GM12878 (cell line): ENCODE data around the gene MPPED1. TPM values are rescaled to one million over a fixed set of nuclear protein-coding genes. Genes with fewer than 3 reads are reported as not detected.

Source experiments
- ATAC-seq: fragments of 200-7000 bp; cut with Tn5 transposase; 3 replicates; pipeline ENCODE4 v1.9.1; 2020; ENCODE audit warnings: mild to moderate bottlenecking, moderate library complexity
- BruUV-seq: library from RNA; stranded (reverse); fragments of 400-500 nt; replicated peaks from 2 replicates; lab custom pipeline; 2021; lab: Mats Ljungman, UMichigan
- CTCF ChIA-PET: fragments of 300-600 bp; sonication (Branson Sonifier 250); formaldehyde crosslinking; extraction: SDS; loops from one replicate; lab custom pipeline; 2021; ENCODE audit warnings: inconsistent platforms; lab: Yijun Ruan, JAX
- POLR2A ChIA-PET: fragments of 350-600 bp; formaldehyde crosslinking; extraction: SDS; loops from one replicate; lab custom pipeline; 2021; ENCODE audit warnings: inconsistent platforms; lab: Charles Lee
- RAD21 ChIA-PET: fragments of 300-600 bp; sonication (Branson Sonifier 250); formaldehyde crosslinking; loops from one replicate; lab custom pipeline; 2023; ENCODE audit warnings: antibody characterized with exemption; ENCODE audit not compliant: unreplicated experiment; lab: Charles Lee
- SMC1A ChIA-PET: fragments of 300-600 bp; sonication (Branson Sonifier 250); formaldehyde crosslinking; loops from one replicate; lab custom pipeline; 2023; ENCODE audit not compliant: unreplicated experiment, uncharacterized antibody; lab: Charles Lee
- DNase-seq: peaks from one replicate; pipeline ENCODE4 v3.0.0-alpha.2; 2011; ENCODE audit warnings: low read depth, low spot score
- FAIRE-seq: peaks from 3 replicates; lab custom pipeline; 2011; peaks lifted over from hg19 to GRCh38; lab: Jason Lieb, UNC
- H2AFZ ChIP-seq: 2 replicates; pipeline ENCODE4 v1.6.0; 2011; ENCODE audit warnings: low read depth, low read length, control low read depth; ENCODE audit not compliant: control insufficient read depth
- H3K27ac ChIP-seq: 2 replicates; pipeline ENCODE4 v1.5.1; 2011; ENCODE audit warnings: control low read depth; ENCODE audit not compliant: control insufficient read depth, insufficient read depth
- H3K27me3 ChIP-seq, 2 experiments: replicated peaks in 1 of 2; 2 replicates each; pipeline versions ENCODE4 v1.6.0 to v1.6.1; 2011; ENCODE audit warnings: low read length in 1 of 2; ENCODE audit not compliant: control insufficient read depth in 2 of 2, insufficient read depth in 2 of 2
- H3K36me3 ChIP-seq, 2 experiments: 2 replicates each; pipeline ENCODE4 v1.5.1; 2011; ENCODE audit warnings: low read length in 1 of 2; ENCODE audit not compliant: control insufficient read depth in 2 of 2, insufficient read depth in 2 of 2
- H3K4me1 ChIP-seq: 2 replicates; pipeline ENCODE4 v1.6.1; 2011; ENCODE audit warnings: mild to moderate bottlenecking, low read length, moderate library complexity, mixed read lengths; ENCODE audit not compliant: control insufficient read depth, insufficient read depth
- H3K4me2 ChIP-seq: 2 replicates; pipeline ENCODE4 v1.6.0; 2011; ENCODE audit warnings: control low read depth; ENCODE audit not compliant: control insufficient read depth, insufficient read depth
- H3K4me3 ChIP-seq: fragments of 200-600 bp; sonication (generic); 2 replicates; pipeline ENCODE4 v1.5.1; 2016
- H3K79me2 ChIP-seq: 2 replicates; pipeline ENCODE4 v1.6.0; 2011; ENCODE audit warnings: low read length; ENCODE audit not compliant: control insufficient read depth, insufficient read depth
- H3K9ac ChIP-seq: 2 replicates; pipeline ENCODE4 v1.8.0; 2011; ENCODE audit warnings: low read length, control low read depth, mixed read lengths; ENCODE audit not compliant: control insufficient read depth, insufficient read depth
- H3K9me3 ChIP-seq: replicated peaks from 3 replicates; pipeline ENCODE4 v1.5.1; 2011; ENCODE audit warnings: mild to moderate bottlenecking, low read length; ENCODE audit not compliant: control insufficient read depth, insufficient read depth
- H4K20me1 ChIP-seq: 2 replicates; pipeline ENCODE4 v1.6.0; 2011; ENCODE audit not compliant: control insufficient read depth, insufficient read depth
- ATF7 ChIP-seq: fragments of 450-650 bp; IDR thresholded peaks from 2 replicates; pipeline ENCODE4 v1.6.1; 2016; ENCODE audit warnings: low read depth, mild to moderate bottlenecking
- BHLHE40 ChIP-seq, 2 experiments: fragments of 450-650 bp in 1 of 2; IDR thresholded peaks; 2 replicates each; pipeline ENCODE4 v1.6.1; 2011 to 2017; ENCODE audit warnings: low read depth in 2 of 2, borderline replicate concordance in 1 of 2, improper control_type of control experiment in 1 of 2, low read length in 1 of 2, mild to moderate bottlenecking in 1 of 2
- BMI1 ChIP-seq: fragments of 450-650 bp; IDR thresholded peaks from 2 replicates; pipeline ENCODE4 v1.6.1; 2016; ENCODE audit warnings: mild to moderate bottlenecking, moderate library complexity, borderline replicate concordance
- CBFB ChIP-seq: IDR thresholded peaks from 2 replicates; pipeline ENCODE4 v1.6.1; 2016; ENCODE audit warnings: antibody characterized with exemption, low read depth
- CEBPZ ChIP-seq: fragments of 150-350 bp; IDR thresholded peaks from 2 replicates; pipeline ENCODE4 v1.6.1; 2016; ENCODE audit warnings: low read depth, low read length
- LARP7 ChIP-seq: fragments of 450-650 bp; IDR thresholded peaks from 2 replicates; pipeline ENCODE4 v1.6.1; 2017; ENCODE audit warnings: mild to moderate bottlenecking
- MEF2A ChIP-seq: IDR thresholded peaks from 2 replicates; pipeline ENCODE4 v1.6.1; 2011; ENCODE audit warnings: low read depth, mild to moderate bottlenecking, low read length, moderate library complexity; ENCODE audit not compliant: insufficient read depth
- PAX5 ChIP-seq: IDR thresholded peaks from 2 replicates; pipeline ENCODE4 v1.6.1; 2011; ENCODE audit warnings: low read depth, low read length, borderline replicate concordance
- POLR2A ChIP-seq: IDR thresholded peaks from 2 replicates; pipeline ENCODE4 v1.6.1; 2011; ENCODE audit warnings: low read depth, mild to moderate bottlenecking, low read length
- POLR2AphosphoS5 ChIP-seq: IDR thresholded peaks from 2 replicates; pipeline ENCODE4 v1.6.1; 2011; ENCODE audit warnings: mild to moderate bottlenecking, low read length, inconsistent platforms
- RAD21 ChIP-seq: IDR thresholded peaks from 2 replicates; pipeline ENCODE4 v1.6.1; 2011; ENCODE audit warnings: mild to moderate bottlenecking, low read depth, low read length, moderate library complexity; ENCODE audit not compliant: insufficient read depth
- RUNX3 ChIP-seq: IDR thresholded peaks from 2 replicates; pipeline ENCODE4 v1.6.1; 2012; ENCODE audit warnings: low read length, inconsistent platforms
- SREBF2 ChIP-seq: IDR thresholded peaks from 2 replicates; pipeline ENCODE4 v1.6.1; 2012; ENCODE audit warnings: mild to moderate bottlenecking, low read length
- STAT3 ChIP-seq: IDR thresholded peaks from 2 replicates; pipeline ENCODE4 v1.6.1; 2011; ENCODE audit warnings: low read depth, low read length, improper control_type of control experiment
- USF2 ChIP-seq: IDR thresholded peaks from 2 replicates; pipeline ENCODE4 v1.6.1; 2011; ENCODE audit warnings: low read depth, low read length, improper control_type of control experiment, borderline replicate concordance
- YY1 ChIP-seq: IDR thresholded peaks from 2 replicates; pipeline ENCODE4 v1.6.1; 2011; ENCODE audit warnings: low read depth, mild to moderate bottlenecking, low read length
- ZNF207 ChIP-seq: fragments of 450-650 bp; IDR thresholded peaks from 2 replicates; pipeline ENCODE4 v1.6.1; 2014; ENCODE audit warnings: antibody characterized with exemption, mild to moderate bottlenecking, borderline replicate concordance
- WGBS: methylation state at CpG from one replicate; pipeline ENCODE4 v1.1.6; 2016; ENCODE audit warnings: low lambda C conversion rate; ENCODE audit not compliant: insufficient replicate concordance, insufficient coverage; ENCODE audit errors: missing lambda C conversion rate; 5-methylcytosine and 5-hydroxymethylcytosine counted together
- in situ Hi-C: fragments of 300-500 bp; cut with MboI; formaldehyde crosslinking; loops from 9 replicates; pipeline ENCODE4 v1.14.3; 2018; ENCODE audit warnings: mixed read lengths
- intact Hi-C: fragments of 100-400 bp; cut with micrococcal nuclease; formaldehyde crosslinking; loops from one replicate; pipeline ENCODE4 v1.14.2; 2022; ENCODE audit not compliant: unreplicated experiment
- polyA plus RNA-seq, 11 experiments: library from polyadenylated mRNA; depleted of rRNA in 4 of 11; unstranded in 6 of 11; stranded (reverse) in 5 of 11; fragments of >200 nt; fragmentation: Nextera tagmentation in 4 of 11; fragmentation: Illumina TruSeq in 1 of 11; extraction: Ambion mirVana in 4 of 11; extraction: Trizol in 1 of 11; gene quantifications; 1 replicate in 1 of 11; 2 replicates in 10 of 11; pipeline versions ENCODE4 v1.2.1 to v1.2.3, GENCODE V29; 2011 to 2016; ENCODE audit warnings: inconsistent platforms in 2 of 11, missing spikeins in 2 of 11, low read depth in 1 of 11
- total RNA-seq, 4 experiments: library from RNA; depleted of rRNA in 3 of 4; stranded (reverse); fragments of >200 nt in 3 of 4; fragmentation: Illumina TruSeq in 1 of 4; extraction: Trizol in 1 of 4; gene quantifications; 2 replicates each; pipeline versions ENCODE4 v1.2.1 to v1.2.3, GENCODE V29; 2013 to 2021

MPPED1 gene
- total and polyA plus RNA-seq, 10 of the 15 experiments (the other 5 are each of a cell fraction or from before 2014, with no cell fraction given): 0.11 TPM; not detected in 9

- no peak for TF ChIP-seq LARP7
- no peak for TF ChIP-seq RUNX3
- no peak for TF ChIP-seq CBFB
These were observed 53.0 kb downstream of the MPPED1 start (continued) for GRCh38 chr22:43464809-43465208.

DNA sequence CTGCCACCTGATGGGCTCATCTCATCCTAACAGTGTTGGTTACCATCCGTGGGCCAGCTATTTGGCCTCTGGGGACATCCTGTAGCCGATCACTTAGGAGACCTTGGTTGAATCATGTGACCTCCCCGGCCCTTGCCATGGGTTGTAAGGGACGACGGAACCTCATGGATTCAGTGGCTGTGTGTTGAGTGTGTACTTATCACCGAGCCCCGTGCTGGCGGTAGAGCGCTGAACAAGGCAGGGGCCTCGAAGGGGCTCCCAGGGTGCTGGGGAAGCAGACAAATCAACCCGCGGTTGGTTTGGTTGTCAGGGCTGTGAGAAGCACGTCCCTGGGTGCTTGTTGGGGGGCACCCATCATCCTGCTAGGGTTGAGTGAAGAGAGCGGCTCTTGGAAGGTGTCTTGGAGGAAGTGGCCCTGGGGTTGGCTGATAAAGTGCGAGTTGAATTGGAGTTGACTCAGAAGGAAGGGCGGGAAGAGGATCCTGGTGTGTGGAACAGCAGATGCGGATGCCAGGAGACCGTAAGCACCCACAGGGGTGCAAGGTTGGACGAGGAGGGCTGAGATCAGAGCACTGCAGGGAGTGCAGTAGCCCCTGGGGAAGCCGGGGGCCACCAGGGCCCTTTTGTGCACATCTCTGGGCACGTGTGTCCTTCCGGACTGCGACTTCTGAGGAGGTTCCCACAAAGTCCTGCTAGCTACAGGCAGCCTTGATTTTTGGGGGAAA lies 53.6 kb downstream of the MPPED1 start:
- no peaks in the 10 kb centered on the region for H3K79me2 ChIP-seq
- H3K4me2 ChIP-seq: no peak overlapping the region
- BruUV-seq: no TSS peak
- CTCF ChIA-PET: no interaction called here
- ATAC-seq: no peak
- no peak overlapping the region for H3K4me3 ChIP-seq
- 36% methylated on average over 22 of the region's 23 CpGs for WGBS
- H2AFZ ChIP-seq: no peak overlapping the region
- POLR2A ChIA-PET: no interaction called here
- no peak for FAIRE-seq
- no peaks in the 10 kb centered on the region for H3K4me1 ChIP-seq
- no peak overlapping the region for H3K9ac ChIP-seq
- no peaks in the 10 kb centered on the region for H4K20me1 ChIP-seq
- no peaks in the 10 kb centered on the region; a peak in 3 of 4 replicates for H3K27me3 ChIP-seq
- in situ Hi-C loops: no loop called here
- no peak overlapping the region for H3K27ac ChIP-seq
- SMC1A ChIA-PET: no interaction called here
- RAD21 ChIA-PET: no interaction called here
- no peaks in the 10 kb centered on the region for H3K9me3 ChIP-seq
- intact Hi-C loops: no loop called here
- no peak for DNase-seq
- no peaks in the 10 kb centered on the region for H3K36me3 ChIP-seq
- no peak for TF ChIP-seq ATF7
- no peak for TF ChIP-seq RAD21
- TF ChIP-seq SREBF2: no peak
- TF ChIP-seq YY1: no peak
- TF ChIP-seq POLR2A: no peak
- TF ChIP-seq BMI1: no peak
- TF ChIP-seq CEBPZ: no peak
- TF ChIP-seq POLR2AphosphoS5: no peak
- TF ChIP-seq MEF2A: no peak
- TF ChIP-seq ZNF207: no peak
- no peak for TF ChIP-seq USF2
- no peak for TF ChIP-seq PAX5
- TF ChIP-seq BHLHE40 (IDR thresholded peaks at IDR 0.05; ENCODE audit: borderline replicate concordance in 1 of 2, low read depth in 2 of 2, low read length in 1 of 2): no peak
- no peak for TF ChIP-seq STAT3
